A549 (cell line): ENCODE measurements around the gene PLXNA1.

Experiments used
- CTCF ChIP-seq: fragments of >200 bp; sonication (Bioruptor Twin); formaldehyde crosslinking; IDR thresholded peaks from 3 replicates; pipeline ENCODE4 v1.5.1; 2016
- HDAC2 ChIP-seq: fragments of 200-600 bp; sonication (generic); IDR thresholded peaks from 2 replicates; pipeline ENCODE4 v1.6.1; 2016
- RAD21 ChIP-seq, 2 experiments: fragments of >200 bp in 1 of 2; sonication (Bioruptor Twin) in 1 of 2; formaldehyde crosslinking in 1 of 2; IDR thresholded peaks in 1 of 2; conservative IDR thresholded peaks in 1 of 2; 2 replicates in 1 of 2; 3 replicates in 1 of 2; pipeline ENCODE4 v1.6.1; 2012 to 2018; ENCODE audit warnings: inconsistent platforms in 1 of 2
- RCOR1 ChIP-seq: fragments of 150-350 bp; IDR thresholded peaks from 2 replicates; pipeline ENCODE4 v1.6.1; 2014; ENCODE audit warnings: antibody characterized with exemption, low read length, low read depth

GRCh38 chr3:126983276-126983652, 349 bp downstream of the PLXNA1 start:
- TF ChIP-seq CTCF (no peak), RAD21 (conservative IDR thresholded peaks at IDR 0.05 in 1 of 2, IDR thresholded peaks at IDR 0.05 in 1 of 2) (no peak), HDAC2 (no peak), RCOR1 (no peak)
